Activated CD8-positive, alpha-beta T cell treated with anti-CD3 and anti-CD28 coated beads for 36 hours (primary cell): ENCODE measurements around the gene TMEM213. TPM values are rescaled to one million over a fixed set of nuclear protein-coding genes. Genes with fewer than 3 reads are reported as not detected.

Source experiments
- ATAC-seq: fragments of 200-7000 bp; cut with Tn5 transposase; one replicate; pipeline ENCODE4 v1.10.0; 2021; ENCODE audit warnings: mild to moderate bottlenecking, moderate library complexity
- CTCF ChIA-PET: fragments of 350-600 bp; sonication (Branson Sonifier 250); formaldehyde crosslinking; loops from one replicate; lab custom pipeline; 2021; ENCODE audit warnings: antibody characterized with exemption; lab: Charles Lee
- POLR2A ChIA-PET: fragments of 350-600 bp; sonication (Branson Sonifier 250); formaldehyde crosslinking; loops from one replicate; lab custom pipeline; 2021; ENCODE audit warnings: antibody characterized with exemption; lab: Charles Lee
- DNase-seq: peaks from one replicate; pipeline ENCODE4 v3.0.0-alpha.2; 2020
- H3K27ac Mint-ChIP-seq: one replicate; pipeline ENCODE4 v1.8.0; 2021; ENCODE audit warnings: mild to moderate bottlenecking, mixed read lengths
- H3K27me3 Mint-ChIP-seq: one replicate; pipeline ENCODE4 v1.8.0; 2021; ENCODE audit warnings: mixed read lengths
- H3K36me3 Mint-ChIP-seq: one replicate; pipeline ENCODE4 v1.8.0; 2021; ENCODE audit warnings: low read depth, mixed read lengths
- H3K4me1 Mint-ChIP-seq: one replicate; pipeline ENCODE4 v1.8.0; 2021; ENCODE audit warnings: low read depth, mixed read lengths
- H3K4me3 Mint-ChIP-seq: one replicate; pipeline ENCODE4 v1.8.0; 2021; ENCODE audit warnings: mild to moderate bottlenecking, moderate library complexity, mixed read lengths
- H3K9me3 Mint-ChIP-seq: one replicate; pipeline ENCODE4 v1.8.0; 2021; ENCODE audit warnings: mixed read lengths
- CTCF ChIP-seq: fragments of 200-600 bp; IDR thresholded peaks from one replicate; pipeline ENCODE4 v1.8.0; 2022; ENCODE audit warnings: antibody characterized with exemption, mild to moderate bottlenecking
- intact Hi-C: fragments of 100-400 bp; cut with micrococcal nuclease; formaldehyde crosslinking; loops from one replicate; pipeline ENCODE4 v1.10.0; 2022
- total RNA-seq, 2 experiments: library from RNA; stranded (reverse); gene quantifications; one replicate each; pipeline ENCODE4 v1.2.3, GENCODE V29; 2021

Gene TMEM213
- total RNA-seq, 2 experiments from 2014 or later, result not detected

- no peaks in the 10 kb centered on the region for H3K27me3 Mint-ChIP-seq
- ChIA-PET POLR2A (no interaction called here), CTCF (interaction anchor here (1.1 to 1.5 kb wide), 2 partner anchors 18 to 130 kb away, joined by 3 to 4 read pairs; no protein-coding TSS in a partner anchor)
These were observed 70.9 kb downstream of the TMEM213 start for GRCh38 chr7:138868711-138869110.

GRCh38 chr7:138869353-138869752, 71.6 kb downstream of the TMEM213 start:
- ChIA-PET CTCF (interaction anchor here (1.3 to 1.5 kb wide), 2 partner anchors 17 to 131 kb away, joined by 4 to 5 read pairs; no protein-coding TSS in a partner anchor), POLR2A (no interaction called here)
- H3K27me3 Mint-ChIP-seq, result no peaks in the 10 kb centered on the region
- ATAC-seq (no peak), DNase-seq (no peak)
- H3K27ac Mint-ChIP-seq, result no peak overlapping the region
- no peak overlapping the region for H3K4me3 Mint-ChIP-seq
- H3K36me3 Mint-ChIP-seq, result no peaks in the 10 kb centered on the region
- peaks cover 8% of the 10 kb centered on the region for H3K4me1 Mint-ChIP-seq
- intact Hi-C loops, result loop anchor here (10.0 kb wide), 1 partner anchor 705 kb away; no protein-coding TSS in a partner anchor
- TF ChIP-seq CTCF, result no peak
- no peaks in the 10 kb centered on the region for H3K9me3 Mint-ChIP-seq

More at GRCh38 chr7:138868711-138869110, 70.9 kb downstream of the TMEM213 start:
- intact Hi-C loops, result loop anchor here (10.0 kb wide), 1 partner anchor 704 kb away; no protein-coding TSS in a partner anchor
- H3K27ac Mint-ChIP-seq, result no peak overlapping the region
- H3K36me3 Mint-ChIP-seq, result no peaks in the 10 kb centered on the region
- ATAC-seq (no peak), DNase-seq (no peak)
- H3K4me1 Mint-ChIP-seq, result peaks cover 8% of the 10 kb centered on the region
- H3K4me3 Mint-ChIP-seq, result no peak overlapping the region
- H3K9me3 Mint-ChIP-seq, result no peaks in the 10 kb centered on the region
- no peak for TF ChIP-seq CTCF

GRCh38 chr7:138871065-138871813, 73.4 kb downstream of the TMEM213 start:
- POLR2A ChIA-PET, result interaction anchor here (0.6 kb wide), 1 partner anchor 9 kb away, joined by 3 read pairs; no protein-coding TSS in a partner anchor
- no peak overlapping the region for H3K27ac Mint-ChIP-seq
- intact Hi-C loops, result no loop called here

GRCh38 chr7:138871814-138872090, 74.0 kb downstream of the TMEM213 start:
- intact Hi-C loops, result no loop called here
- H3K36me3 Mint-ChIP-seq, result no peaks in the 10 kb centered on the region
- H3K4me1 Mint-ChIP-seq, result peaks cover 14% of the 10 kb centered on the region
- H3K4me3 Mint-ChIP-seq, result no peak overlapping the region
- DNase-seq (no peak), ATAC-seq (no peak)
- ChIA-PET POLR2A (no interaction called here), CTCF (interaction anchor here (1.8 kb wide), 1 partner anchor 15 kb away, joined by 9 read pairs; no protein-coding TSS in a partner anchor)
- no peak for TF ChIP-seq CTCF
- H3K9me3 Mint-ChIP-seq, result no peaks in the 10 kb centered on the region
- no peak overlapping the region for H3K27ac Mint-ChIP-seq
- H3K27me3 Mint-ChIP-seq, result no peaks in the 10 kb centered on the region

More at GRCh38 chr7:138871065-138871813, 73.4 kb downstream of the TMEM213 start:
- DNase-seq (no peak), ATAC-seq (no peak)
- CTCF ChIA-PET, result interaction anchor here (1.8 kb wide), 1 partner anchor 15 kb away, joined by 9 read pairs; no protein-coding TSS in a partner anchor
- H3K36me3 Mint-ChIP-seq, result no peaks in the 10 kb centered on the region
- no peak overlapping the region for H3K4me3 Mint-ChIP-seq
- H3K9me3 Mint-ChIP-seq, result no peaks in the 10 kb centered on the region
- H3K27me3 Mint-ChIP-seq, result no peaks in the 10 kb centered on the region
- H3K4me1 Mint-ChIP-seq, result peaks cover 10% of the 10 kb centered on the region
- no peak for TF ChIP-seq CTCF

GRCh38 chr7:138872576-138872975, 74.8 kb downstream of the TMEM213 start:
- CTCF ChIA-PET, result interaction anchor here (1.8 kb wide), 1 partner anchor 14 kb away, joined by 9 read pairs; no protein-coding TSS in a partner anchor
- no peak overlapping the region for H3K27ac Mint-ChIP-seq
- no peaks in the 10 kb centered on the region for H3K27me3 Mint-ChIP-seq
- POLR2A ChIA-PET, result no interaction called here
- intact Hi-C loops, result no loop called here
- TF ChIP-seq CTCF, result no peak
- H3K9me3 Mint-ChIP-seq, result no peaks in the 10 kb centered on the region
- no peaks in the 10 kb centered on the region for H3K36me3 Mint-ChIP-seq
- peaks cover 15% of the 10 kb centered on the region for H3K4me1 Mint-ChIP-seq
- ATAC-seq, result no peak
- DNase-seq, result no peak
- H3K4me3 Mint-ChIP-seq, result no peak overlapping the region
